Activated CD8-positive, alpha-beta memory T cell treated with anti-CD3 and anti-CD28 coated beads for 48 hours (primary cell): ENCODE measurements around the gene AHSA1.

ENCODE experiments used
- DNase-seq, 3 experiments: peaks; one replicate each; pipeline ENCODE4 v3.0.0-alpha.2; 2020; ENCODE audit warnings: low read depth in 2 of 3, low spot score in 2 of 3

Gene AHSA1

GRCh38 chr14:77470224-77470870 lies 12.5 kb downstream of the AHSA1 start:
- DNase-seq, result no peak

GRCh38 chr14:77473921-77474320 lies 16.0 kb downstream of the AHSA1 start:
- no peak for DNase-seq

GRCh38 chr14:77474479-77475177 lies 16.7 kb downstream of the AHSA1 start:
- no peak for DNase-seq

- no peak for DNase-seq
Observed at GRCh38 chr14:77475432-77476115, 17.7 kb downstream of the AHSA1 start.

- DNase-seq, result no peak
Observed at GRCh38 chr14:77478029-77478428, 20.1 kb downstream of the AHSA1 start.

GRCh38 chr14:77478796-77479195 lies 20.9 kb downstream of the AHSA1 start:
- no peak for DNase-seq

- DNase-seq, result no peak
Observed at GRCh38 chr14:77482422-77482821, 24.5 kb downstream of the AHSA1 start.

GRCh38 chr14:77485256-77485655 lies 27.4 kb downstream of the AHSA1 start:
- no peak for DNase-seq

- DNase-seq, result no peak
Observed at GRCh38 chr14:77485901-77486678, 28.2 kb downstream of the AHSA1 start.

GRCh38 chr14:77488558-77488957 lies 30.7 kb downstream of the AHSA1 start:
- DNase-seq, result no peak

- no peak for DNase-seq
Observed at GRCh38 chr14:77489041-77489440, 31.1 kb downstream of the AHSA1 start.

- no peak for DNase-seq
Observed at GRCh38 chr14:77490347-77490986, 32.6 kb downstream of the AHSA1 start.

- no peak for DNase-seq
Observed at GRCh38 chr14:77491056-77491455, 33.2 kb downstream of the AHSA1 start.

- DNase-seq, result no peak
Observed at GRCh38 chr14:77495334-77495733, 37.4 kb downstream of the AHSA1 start.

GRCh38 chr14:77498120-77498979 lies 40.5 kb downstream of the AHSA1 start, which contains the start of gene ISM2:
ISM2 (minus strand) TSS chr14:77498816; CDS start chr14:77498793, 23 bp downstream.
- peak in 1 of 3 experiments; percentile 16 for DNase-seq

- DNase-seq, result no peak
Observed at GRCh38 chr14:77498984-77499527, 41.2 kb downstream of the AHSA1 start.

GRCh38 chr14:77502109-77502782 lies 44.4 kb downstream of the AHSA1 start:
- no peak for DNase-seq

GRCh38 chr14:77503138-77503537 lies 45.2 kb downstream of the AHSA1 start:
- no peak for DNase-seq

GRCh38 chr14:77505031-77505430 lies 47.1 kb downstream of the AHSA1 start:
- no peak for DNase-seq
